GM21381 (cell line): Measurements from ENCODE around the gene TTYH3.
"Not testable (repeated sequence)": the region's sequence is repeated elsewhere in the genome, so short reads cannot be mapped to it uniquely, and the experiment has no call there.

ENCODE experiments used
- ATAC-seq: cut with Tn5 transposase; IDR thresholded peaks from one replicate; pipeline ENCODE4 v1.9.1; 2021; ENCODE audit warnings: mild to moderate bottlenecking, moderate library complexity; ENCODE audit not compliant: unreplicated experiment

Gene TTYH3

GRCh38 chr7:2681929-2682799 lies 50.4 kb downstream of the TTYH3 start:
- ATAC-seq = no peak

- ATAC-seq = no peak
Observed at GRCh38 chr7:2684501-2684900, 52.7 kb downstream of the TTYH3 start.

GRCh38 chr7:2686101-2686500 lies 54.3 kb downstream of the TTYH3 start:
- ATAC-seq = no peak

GRCh38 chr7:2687338-2687869 lies 55.6 kb downstream of the TTYH3 start:
- no peak for ATAC-seq

- ATAC-seq = no peak
Observed at GRCh38 chr7:2687881-2688318, 56.1 kb downstream of the TTYH3 start, which contains the start of gene AMZ1. Gene AMZ1 (plus strand): TSS chr7:2688202. CDS start chr7:2700452, 12,250 bp downstream.

- peak; percentile 79 for ATAC-seq
Observed at GRCh38 chr7:2688409-2689342, 56.9 kb downstream of the TTYH3 start.

- ATAC-seq = no peak
Observed at GRCh38 chr7:2689343-2689847, 57.6 kb downstream of the TTYH3 start.

GRCh38 chr7:2689951-2690705 lies 58.3 kb downstream of the TTYH3 start:
- no peak for ATAC-seq

GRCh38 chr7:2691011-2691707 lies 59.4 kb downstream of the TTYH3 start:
- ATAC-seq = no peak

- not testable (repeated sequence) for ATAC-seq
Observed at GRCh38 chr7:2691932-2692439, 60.2 kb downstream of the TTYH3 start.

- ATAC-seq = no peak
Observed at GRCh38 chr7:2692543-2692942, 60.8 kb downstream of the TTYH3 start.

GRCh38 chr7:2693420-2694121 lies 61.8 kb downstream of the TTYH3 start:
- ATAC-seq = not testable (repeated sequence)

- ATAC-seq = not testable (repeated sequence)
Observed at GRCh38 chr7:2694122-2694436, 62.3 kb downstream of the TTYH3 start.

- peak; percentile 95 for ATAC-seq
Observed at GRCh38 chr7:2698581-2699288, 66.9 kb downstream of the TTYH3 start.

GRCh38 chr7:2699289-2699620 lies 67.5 kb downstream of the TTYH3 start:
- ATAC-seq = no peak

GRCh38 chr7:2700141-2700850 lies 68.5 kb downstream of the TTYH3 start:
- no peak for ATAC-seq

GRCh38 chr7:2701424-2701823 lies 69.6 kb downstream of the TTYH3 start:
- no peak for ATAC-seq
